Prostate gland (tissue), 2 donors: ENCODE data around the gene TMC1.

ENCODE experiments used
- POLR2A ChIP-seq: fragments of 450-650 bp; IDR thresholded peaks from one replicate; pipeline ENCODE4 v1.6.1; 2016; ENCODE audit warnings: antibody characterized with exemption, mild to moderate bottlenecking
- POLR2AphosphoS5 ChIP-seq: sonication (generic); formaldehyde crosslinking; IDR thresholded peaks from one replicate; pipeline ENCODE4 v1.6.1; 2017; ENCODE audit warnings: antibody characterized with exemption
- TF ChIP-seq, protein P1 (sequence below), 4 experiments: fragments of 200-600 bp in 2 of 4; fragments of 450-650 bp in 2 of 4; sonication (generic) in 2 of 4; IDR thresholded peaks; 1 replicate in 3 of 4; 2 replicates in 1 of 4; pipeline ENCODE4 v1.5.1; 2016 to 2019; ENCODE audit warnings: antibody characterized with exemption in 4 of 4, mild to moderate bottlenecking in 2 of 4, moderate library complexity in 2 of 4

DNA sequence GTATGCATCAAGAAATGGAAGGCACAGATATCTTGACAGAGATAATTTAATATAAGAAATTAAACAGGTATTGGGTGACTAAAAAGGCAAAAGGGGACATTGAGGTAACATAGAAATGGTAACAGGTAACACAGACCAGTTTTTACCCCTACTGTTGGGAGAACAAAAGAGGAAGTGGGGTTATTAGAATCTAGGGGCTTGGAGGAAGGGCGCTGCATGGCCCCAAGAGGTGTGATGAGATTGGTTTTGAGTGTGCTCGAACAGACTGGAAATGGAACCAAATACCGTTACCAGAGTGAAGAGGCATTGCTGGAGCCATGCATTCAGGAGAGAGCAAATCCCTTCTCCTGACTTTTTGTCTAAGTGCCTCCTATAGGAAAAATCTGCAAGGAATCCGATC lies 237.5 kb downstream of the TMC1 start:
- TF ChIP-seq, protein P1, sequence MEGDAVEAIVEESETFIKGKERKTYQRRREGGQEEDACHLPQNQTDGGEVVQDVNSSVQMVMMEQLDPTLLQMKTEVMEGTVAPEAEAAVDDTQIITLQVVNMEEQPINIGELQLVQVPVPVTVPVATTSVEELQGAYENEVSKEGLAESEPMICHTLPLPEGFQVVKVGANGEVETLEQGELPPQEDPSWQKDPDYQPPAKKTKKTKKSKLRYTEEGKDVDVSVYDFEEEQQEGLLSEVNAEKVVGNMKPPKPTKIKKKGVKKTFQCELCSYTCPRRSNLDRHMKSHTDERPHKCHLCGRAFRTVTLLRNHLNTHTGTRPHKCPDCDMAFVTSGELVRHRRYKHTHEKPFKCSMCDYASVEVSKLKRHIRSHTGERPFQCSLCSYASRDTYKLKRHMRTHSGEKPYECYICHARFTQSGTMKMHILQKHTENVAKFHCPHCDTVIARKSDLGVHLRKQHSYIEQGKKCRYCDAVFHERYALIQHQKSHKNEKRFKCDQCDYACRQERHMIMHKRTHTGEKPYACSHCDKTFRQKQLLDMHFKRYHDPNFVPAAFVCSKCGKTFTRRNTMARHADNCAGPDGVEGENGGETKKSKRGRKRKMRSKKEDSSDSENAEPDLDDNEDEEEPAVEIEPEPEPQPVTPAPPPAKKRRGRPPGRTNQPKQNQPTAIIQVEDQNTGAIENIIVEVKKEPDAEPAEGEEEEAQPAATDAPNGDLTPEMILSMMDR (IDR thresholded peaks at IDR 0.05): no peak
- no peak for TF ChIP-seq POLR2A
- TF ChIP-seq POLR2AphosphoS5: no peak
